22Rv1 (cell line): Measurements from ENCODE around the gene OLIG2.

Source experiments
- ZFX ChIP-seq: fragments of 450-650 bp; IDR thresholded peaks from 2 replicates; pipeline ENCODE4 v1.6.1; 2017; ENCODE audit warnings: antibody characterized with exemption, borderline replicate concordance
- TF ChIP-seq, protein P1 (sequence below): fragments of 450-650 bp; IDR thresholded peaks from 2 replicates; pipeline ENCODE4 v1.5.1; 2017; ENCODE audit warnings: mild to moderate bottlenecking

GRCh38 chr21:33076600-33077329 is 51.0 kb downstream of the OLIG2 start:
- TF ChIP-seq ZFX: no peak
- TF ChIP-seq, protein P1, sequence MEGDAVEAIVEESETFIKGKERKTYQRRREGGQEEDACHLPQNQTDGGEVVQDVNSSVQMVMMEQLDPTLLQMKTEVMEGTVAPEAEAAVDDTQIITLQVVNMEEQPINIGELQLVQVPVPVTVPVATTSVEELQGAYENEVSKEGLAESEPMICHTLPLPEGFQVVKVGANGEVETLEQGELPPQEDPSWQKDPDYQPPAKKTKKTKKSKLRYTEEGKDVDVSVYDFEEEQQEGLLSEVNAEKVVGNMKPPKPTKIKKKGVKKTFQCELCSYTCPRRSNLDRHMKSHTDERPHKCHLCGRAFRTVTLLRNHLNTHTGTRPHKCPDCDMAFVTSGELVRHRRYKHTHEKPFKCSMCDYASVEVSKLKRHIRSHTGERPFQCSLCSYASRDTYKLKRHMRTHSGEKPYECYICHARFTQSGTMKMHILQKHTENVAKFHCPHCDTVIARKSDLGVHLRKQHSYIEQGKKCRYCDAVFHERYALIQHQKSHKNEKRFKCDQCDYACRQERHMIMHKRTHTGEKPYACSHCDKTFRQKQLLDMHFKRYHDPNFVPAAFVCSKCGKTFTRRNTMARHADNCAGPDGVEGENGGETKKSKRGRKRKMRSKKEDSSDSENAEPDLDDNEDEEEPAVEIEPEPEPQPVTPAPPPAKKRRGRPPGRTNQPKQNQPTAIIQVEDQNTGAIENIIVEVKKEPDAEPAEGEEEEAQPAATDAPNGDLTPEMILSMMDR: no peak
